Measurements from ENCODE around the gene GNS. TPM values are rescaled to one million over a fixed set of nuclear protein-coding genes. Genes with fewer than 3 reads are reported as not detected.
A peak's percentile ranks its signal among the peaks of the same experiment; 100 is the strongest.

GNS gene
- total RNA-seq, 1 donor from 2014 or later: 188 TPM

DNA sequence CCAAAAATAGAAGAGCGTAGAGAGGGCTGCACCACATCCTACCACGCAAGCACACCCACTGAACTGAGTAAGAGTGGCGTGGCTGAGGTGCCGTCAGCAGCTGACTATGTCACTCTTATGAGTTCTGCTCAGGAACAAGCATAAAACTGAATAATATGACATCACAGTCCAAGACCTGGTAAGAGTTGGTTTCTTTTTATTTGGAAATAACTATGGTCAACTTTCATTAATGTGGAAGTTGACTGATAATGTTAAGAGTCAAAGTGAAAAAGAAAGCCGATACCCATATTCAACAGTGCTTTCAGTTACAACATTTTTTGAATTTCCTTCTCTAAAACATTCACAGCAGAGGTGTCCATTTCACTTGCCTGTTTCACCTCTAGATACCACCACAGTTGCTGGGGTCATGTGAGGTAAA is 44.6 kb downstream of the GNS start:
- ATAC-seq (peak; percentile 58), DNase-seq (no peak)
- intact Hi-C loops (cut with DNase I): no loop called here
- Histone ChIP-seq H3K36me3 (peaks cover 63% of the 10 kb centered on the region), H3K4me3 (no peak overlapping the region), H3K4me1 (no peaks in the 10 kb centered on the region), H3K9me3 (no peaks in the 10 kb centered on the region), H3K27ac (no peak overlapping the region), H3K27me3 (no peaks in the 10 kb centered on the region)
- TF ChIP-seq, protein P1, sequence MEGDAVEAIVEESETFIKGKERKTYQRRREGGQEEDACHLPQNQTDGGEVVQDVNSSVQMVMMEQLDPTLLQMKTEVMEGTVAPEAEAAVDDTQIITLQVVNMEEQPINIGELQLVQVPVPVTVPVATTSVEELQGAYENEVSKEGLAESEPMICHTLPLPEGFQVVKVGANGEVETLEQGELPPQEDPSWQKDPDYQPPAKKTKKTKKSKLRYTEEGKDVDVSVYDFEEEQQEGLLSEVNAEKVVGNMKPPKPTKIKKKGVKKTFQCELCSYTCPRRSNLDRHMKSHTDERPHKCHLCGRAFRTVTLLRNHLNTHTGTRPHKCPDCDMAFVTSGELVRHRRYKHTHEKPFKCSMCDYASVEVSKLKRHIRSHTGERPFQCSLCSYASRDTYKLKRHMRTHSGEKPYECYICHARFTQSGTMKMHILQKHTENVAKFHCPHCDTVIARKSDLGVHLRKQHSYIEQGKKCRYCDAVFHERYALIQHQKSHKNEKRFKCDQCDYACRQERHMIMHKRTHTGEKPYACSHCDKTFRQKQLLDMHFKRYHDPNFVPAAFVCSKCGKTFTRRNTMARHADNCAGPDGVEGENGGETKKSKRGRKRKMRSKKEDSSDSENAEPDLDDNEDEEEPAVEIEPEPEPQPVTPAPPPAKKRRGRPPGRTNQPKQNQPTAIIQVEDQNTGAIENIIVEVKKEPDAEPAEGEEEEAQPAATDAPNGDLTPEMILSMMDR (IDR thresholded peaks at IDR 0.05): no peak

DNA sequence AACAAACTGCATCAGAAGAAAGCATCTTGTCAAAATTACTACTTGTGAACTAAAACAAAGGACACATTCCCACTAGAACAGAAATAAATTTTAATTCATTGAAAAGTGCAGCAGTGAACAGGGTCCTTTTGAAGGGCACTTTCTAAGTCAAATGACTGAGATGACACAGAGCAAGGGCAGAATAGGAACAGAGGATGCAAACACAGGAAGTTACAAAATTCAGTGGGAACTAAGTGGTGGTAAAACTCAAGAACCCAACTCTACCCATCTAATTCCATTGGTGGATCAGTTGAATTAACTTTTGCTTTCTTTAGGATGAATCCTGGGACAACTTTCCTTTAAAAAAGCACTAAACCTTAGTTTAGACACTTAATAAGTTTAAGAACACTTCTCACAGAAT is 45.8 kb downstream of the GNS start:
- H3K27ac ChIP-seq: no peak overlapping the region
- DNase-seq (no peak), ATAC-seq (peak; percentile 62)
- H3K36me3 ChIP-seq: peaks cover 54% of the 10 kb centered on the region
- TF ChIP-seq, protein P1 (IDR thresholded peaks at IDR 0.05): no peak
- no peak overlapping the region for H3K4me3 ChIP-seq
- no peaks in the 10 kb centered on the region for H3K27me3 ChIP-seq
- H3K9me3 ChIP-seq: no peaks in the 10 kb centered on the region
- intact Hi-C loops (cut with DNase I): no loop called here
- H3K4me1 ChIP-seq: no peaks in the 10 kb centered on the region

DNA sequence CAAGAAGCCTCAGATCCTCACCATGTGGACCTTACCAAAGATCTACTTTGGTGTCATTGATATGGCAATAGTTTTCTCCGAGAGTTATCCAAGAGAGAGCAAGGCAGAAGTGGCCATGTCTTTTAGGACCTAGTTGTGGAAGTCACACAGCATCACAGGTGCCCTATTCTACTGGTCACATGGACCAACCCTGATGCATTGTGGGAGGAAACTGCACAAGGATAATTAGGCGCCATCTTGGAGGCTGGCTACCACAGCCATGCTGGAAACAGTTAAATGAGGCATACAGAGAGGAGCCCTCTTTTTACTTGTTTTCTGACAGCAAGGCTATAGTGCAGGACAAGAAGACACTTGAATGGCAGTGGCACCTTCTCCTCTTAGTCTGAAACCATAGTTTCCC is 49.8 kb downstream of the GNS start:
- Histone ChIP-seq H3K4me1 (no peaks in the 10 kb centered on the region), H3K27me3 (no peaks in the 10 kb centered on the region), H3K9me3 (no peaks in the 10 kb centered on the region), H3K36me3 (peaks cover 19% of the 10 kb centered on the region), H3K27ac (no peak overlapping the region), H3K4me3 (no peak overlapping the region)
- ATAC-seq: no peak
- DNase-seq: no peak
- TF ChIP-seq, protein P1 (IDR thresholded peaks at IDR 0.05): no peak
- intact Hi-C loops (cut with DNase I): no loop called here

DNA sequence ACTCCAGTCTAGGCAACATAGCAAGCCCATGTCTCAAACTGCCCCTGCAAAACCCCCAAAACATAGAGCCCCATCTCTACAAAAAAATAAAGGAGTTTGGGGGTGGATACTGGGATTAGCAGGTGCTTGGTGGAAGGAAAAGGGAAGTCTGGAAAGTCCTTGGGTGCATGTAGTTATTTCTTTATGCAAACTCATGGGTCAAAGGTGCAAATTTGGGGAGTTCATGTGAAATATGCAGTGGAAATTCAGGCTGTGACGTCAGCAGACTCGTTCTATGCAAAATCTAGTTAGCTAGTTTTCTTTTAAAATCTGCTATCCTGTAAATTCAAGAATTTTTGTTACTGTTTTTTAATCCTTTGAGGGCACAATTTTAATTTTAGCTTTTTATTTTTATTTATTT is 51.3 kb downstream of the GNS start:
- Histone ChIP-seq H3K27me3 (no peaks in the 10 kb centered on the region), H3K4me1 (no peaks in the 10 kb centered on the region), H3K4me3 (no peak overlapping the region), H3K9me3 (no peaks in the 10 kb centered on the region), H3K36me3 (peaks cover 10% of the 10 kb centered on the region), H3K27ac (no peak overlapping the region)
- intact Hi-C loops (cut with DNase I): no loop called here
- TF ChIP-seq, protein P1 (IDR thresholded peaks at IDR 0.05): no peak
- DNase-seq: no peak
- ATAC-seq: no peak

DNA sequence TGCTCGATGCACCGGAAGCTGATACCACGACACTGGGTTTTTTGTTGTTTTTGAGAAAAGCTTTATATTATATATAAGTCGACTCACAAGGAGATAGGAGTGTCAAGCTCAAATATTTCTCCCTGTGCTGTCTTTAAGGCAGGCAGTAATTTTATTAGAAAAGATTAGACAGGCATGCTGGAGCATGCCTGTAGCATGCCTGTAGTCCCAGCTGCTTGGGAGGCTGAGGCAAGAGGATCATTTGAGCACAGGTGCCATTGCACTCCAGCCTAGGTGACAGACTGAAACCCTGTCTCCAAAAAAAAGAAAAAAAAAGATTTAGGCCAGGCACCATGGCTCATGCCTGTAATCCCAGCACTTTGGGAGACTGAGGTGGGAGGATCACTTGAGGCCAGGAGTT is 51.8 kb downstream of the GNS start:
- ATAC-seq: no peak
- intact Hi-C loops (cut with DNase I): no loop called here
- no peak for DNase-seq
- TF ChIP-seq, protein P1 (IDR thresholded peaks at IDR 0.05): no peak
- H3K27me3 ChIP-seq: no peaks in the 10 kb centered on the region
- H3K9me3 ChIP-seq: no peaks in the 10 kb centered on the region
- no peaks in the 10 kb centered on the region for H3K4me1 ChIP-seq
- peaks cover 4% of the 10 kb centered on the region for H3K36me3 ChIP-seq
- H3K27ac ChIP-seq: no peak overlapping the region
- H3K4me3 ChIP-seq: no peak overlapping the region

DNA sequence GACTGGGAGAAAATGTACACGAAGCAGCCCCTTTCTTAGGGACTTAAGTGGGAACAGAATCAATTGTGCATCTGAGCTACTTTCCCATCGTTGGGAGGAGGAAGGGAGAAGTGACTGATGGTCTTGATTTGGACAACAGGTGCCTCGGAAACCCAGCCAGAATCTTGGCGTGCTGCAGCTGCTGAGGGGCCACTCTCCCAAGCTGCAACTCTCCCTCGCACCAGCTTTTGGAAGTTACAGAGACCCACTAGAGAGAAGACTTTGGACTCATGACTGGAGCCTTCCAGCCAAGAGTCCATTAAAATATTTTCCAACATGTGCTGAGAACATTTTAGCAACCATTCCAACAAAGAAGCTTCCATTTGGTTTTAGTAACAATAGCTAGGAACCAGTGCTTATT is 52.3 kb downstream of the GNS start:
- H3K9me3 ChIP-seq: no peaks in the 10 kb centered on the region
- no peak overlapping the region for H3K4me3 ChIP-seq
- no peaks in the 10 kb centered on the region for H3K36me3 ChIP-seq
- H3K4me1 ChIP-seq: no peaks in the 10 kb centered on the region
- DNase-seq (no peak), ATAC-seq (no peak)
- H3K27me3 ChIP-seq: no peaks in the 10 kb centered on the region
- no peak overlapping the region for H3K27ac ChIP-seq
- intact Hi-C loops (cut with DNase I): no loop called here
- TF ChIP-seq, protein P1 (IDR thresholded peaks at IDR 0.05): no peak

All from upper lobe of right lung (tissue), 1 donor.